Measurements from ENCODE around the gene GLRX3.
A peak's percentile ranks its signal among the peaks of the same experiment; 100 is the strongest.

GLRX3 gene

DNA sequence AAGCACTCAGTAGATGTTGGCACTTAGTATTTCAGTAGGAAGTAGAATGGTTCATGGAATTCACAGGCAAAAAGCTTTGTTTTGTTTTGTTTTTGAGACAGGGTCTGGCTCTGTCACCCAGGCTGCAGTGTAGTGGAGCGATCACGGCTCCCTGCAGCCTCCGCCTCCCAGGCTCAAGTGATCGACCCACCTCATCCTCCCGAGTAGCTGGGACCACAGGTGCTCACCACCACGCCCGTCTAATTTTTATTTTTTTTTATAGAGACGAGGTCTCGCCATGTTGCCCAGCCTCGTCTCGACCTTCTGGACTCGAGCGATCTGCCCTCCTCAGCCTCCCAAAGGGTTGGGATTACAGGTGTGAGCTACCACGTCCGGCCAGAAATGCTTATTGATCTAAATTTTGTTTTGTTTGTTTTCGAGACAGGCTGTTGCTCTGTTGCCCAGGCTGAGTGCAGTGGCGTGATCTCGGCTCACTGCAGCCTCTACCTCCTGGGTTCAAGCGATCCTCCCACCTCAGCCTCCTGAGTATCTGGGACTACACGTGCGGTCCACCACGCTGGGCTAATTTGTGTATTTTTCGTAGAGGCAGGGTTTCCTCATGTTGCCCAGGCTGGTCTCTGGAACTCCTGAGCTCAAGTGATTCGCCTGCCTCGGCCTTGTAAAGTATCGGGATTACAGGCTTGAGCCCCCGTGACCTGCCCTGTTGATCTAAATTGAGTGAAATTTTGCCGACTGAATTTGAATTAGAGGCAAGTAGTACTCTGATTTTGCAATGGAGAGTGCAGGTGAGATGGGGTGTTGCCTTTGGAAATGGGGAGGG lies 1.7 kb downstream of the GLRX3 start:
- no peak for DNase-seq

DNA sequence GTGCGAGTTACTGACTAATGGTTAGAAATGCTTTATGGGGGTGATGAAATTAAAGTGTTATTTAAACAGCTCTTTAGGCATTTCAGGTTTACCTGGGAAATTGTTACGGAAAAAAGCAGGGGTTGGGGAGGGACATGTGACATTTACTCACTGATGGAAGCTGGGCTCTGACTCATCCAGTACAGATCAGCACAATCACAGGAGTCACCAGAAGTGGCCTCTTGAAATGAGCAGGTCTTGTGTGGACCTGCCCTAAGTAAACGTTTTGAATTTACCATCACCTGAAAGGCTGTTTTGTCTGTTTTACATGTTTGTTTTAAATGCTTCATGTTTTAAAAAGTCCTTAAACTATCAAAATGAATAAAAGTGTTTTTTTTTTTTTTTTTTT lies 2.3 kb downstream of the GLRX3 start:
- DNase-seq = peak in 1 of 2 experiments; percentile 19

DNA sequence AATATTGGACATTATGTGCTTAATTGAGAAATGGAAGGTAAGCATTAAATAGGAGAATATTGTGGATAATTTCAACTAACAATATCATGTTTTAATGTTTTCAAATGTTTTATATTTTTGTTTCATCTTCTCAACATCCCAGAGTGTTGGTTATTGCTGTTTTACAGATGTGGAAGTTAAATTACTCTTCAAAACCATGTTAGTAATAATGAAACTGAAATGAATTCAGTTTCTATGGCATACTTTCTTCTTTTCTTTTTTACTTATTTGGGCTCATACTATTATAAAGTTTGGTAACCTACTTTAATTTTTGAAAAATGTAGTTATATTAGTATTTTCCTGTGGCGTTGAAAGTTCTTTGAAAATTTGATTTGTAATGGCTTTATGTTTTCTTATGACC lies 4.2 kb downstream of the GLRX3 start:
- no peak for DNase-seq

DNA sequence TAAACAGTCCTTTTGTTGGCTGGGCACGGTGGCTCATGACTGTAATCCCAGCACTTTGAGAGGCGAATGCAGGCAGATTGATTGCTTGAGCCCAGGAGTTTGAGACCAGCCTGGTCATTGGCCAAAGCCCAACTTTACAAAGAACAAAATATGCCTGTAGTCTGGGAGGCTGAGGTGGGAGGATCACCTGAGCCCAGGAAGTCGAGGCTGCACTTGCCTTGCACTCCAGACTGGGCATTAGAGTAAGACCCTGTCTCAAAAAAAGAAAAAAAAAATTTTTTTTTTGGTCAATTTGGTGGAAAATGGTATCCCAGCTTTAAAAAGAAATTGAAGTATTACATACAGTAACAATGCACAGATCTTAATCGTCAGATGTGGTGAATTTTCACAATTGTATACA lies 4.8 kb downstream of the GLRX3 start:
- no peak for DNase-seq

DNA sequence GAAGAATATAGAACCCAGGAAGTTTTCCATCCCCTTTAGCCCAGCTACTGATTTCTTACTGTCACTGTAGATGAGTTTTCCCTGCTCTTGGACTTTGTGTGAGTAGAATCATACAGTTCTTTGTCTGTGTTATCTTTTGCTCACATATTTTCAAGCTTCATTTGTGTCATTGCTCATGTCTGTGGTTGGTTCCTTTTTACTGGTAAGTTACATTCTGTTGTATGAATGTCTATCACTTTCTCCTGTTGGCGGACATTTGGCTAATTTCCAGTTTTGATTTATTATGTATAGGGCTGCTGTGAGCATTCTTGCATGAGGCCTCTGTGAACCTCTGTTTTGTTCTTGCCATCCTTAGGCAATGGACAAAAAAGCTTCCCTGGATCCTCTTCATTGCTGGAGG lies 5.3 kb downstream of the GLRX3 start:
- no peak for DNase-seq

DNA sequence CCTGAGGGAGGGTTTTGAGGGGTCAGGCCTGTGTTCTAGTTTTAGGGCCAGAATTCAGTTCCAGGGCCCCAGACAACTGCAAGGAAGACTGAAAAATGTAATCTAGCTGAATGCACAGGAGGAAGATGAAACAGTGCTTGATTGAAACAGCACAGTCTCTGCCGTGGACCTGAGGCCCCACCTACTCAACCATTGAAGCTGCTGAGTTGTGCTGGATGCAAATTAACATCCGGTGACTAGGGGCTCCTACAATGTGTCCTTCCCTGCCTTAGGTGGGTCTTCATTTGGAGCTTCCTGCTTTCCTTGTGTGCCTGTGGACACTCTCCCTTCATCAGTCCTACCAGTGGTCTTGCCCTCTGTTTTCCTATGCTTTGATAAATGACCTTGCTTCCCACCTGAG lies 5.7 kb downstream of the GLRX3 start:
- no peak for DNase-seq

DNA sequence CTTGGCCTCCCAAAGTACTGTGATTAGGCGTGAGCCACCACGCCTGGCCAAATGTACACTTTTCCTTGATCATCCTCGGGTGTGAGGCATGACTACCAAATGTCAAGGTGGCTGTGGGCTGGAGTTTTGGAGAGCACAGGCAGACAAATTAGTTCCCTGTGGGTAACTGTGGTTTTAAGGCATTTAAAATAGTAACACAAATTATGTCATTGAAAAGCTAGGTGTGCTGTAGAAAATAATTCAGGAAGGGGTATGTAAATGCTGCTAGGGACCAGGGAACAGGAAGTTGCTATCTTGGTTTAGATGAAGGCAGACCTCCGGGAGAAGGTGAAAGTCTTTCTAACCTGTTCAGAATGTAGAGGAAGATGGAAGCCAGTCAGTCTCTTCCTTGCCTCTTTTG lies 9.9 kb downstream of the GLRX3 start:
- no peak for DNase-seq

DNA sequence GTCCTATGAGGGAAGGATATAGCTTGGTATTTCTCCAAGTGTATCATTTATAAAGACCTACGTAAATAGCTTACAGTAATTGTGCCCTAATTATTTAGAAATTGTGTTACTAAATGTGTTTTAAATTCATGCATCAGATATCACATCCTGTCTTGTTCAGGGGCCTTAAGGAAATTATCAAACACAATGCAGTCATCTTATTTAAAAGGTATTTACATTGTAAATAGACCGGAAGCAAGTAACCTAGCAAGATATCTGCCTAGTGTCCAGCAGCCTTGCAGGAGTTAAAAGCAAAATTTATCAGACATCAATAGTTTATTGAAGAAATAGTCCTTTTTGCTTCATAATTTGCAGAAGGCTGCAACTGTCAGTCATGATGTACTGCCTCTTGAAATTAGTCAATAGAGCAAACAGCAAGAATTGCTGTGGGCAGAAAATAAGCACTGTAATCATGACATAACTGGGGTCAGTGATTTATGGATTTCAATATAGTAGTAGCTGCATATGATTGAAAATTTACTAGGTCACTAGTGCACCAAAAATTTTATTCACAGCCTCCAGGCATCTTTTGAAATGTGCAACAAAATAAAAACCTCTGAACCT lies 23.1 kb downstream of the GLRX3 start:
- no peak for DNase-seq

DNA sequence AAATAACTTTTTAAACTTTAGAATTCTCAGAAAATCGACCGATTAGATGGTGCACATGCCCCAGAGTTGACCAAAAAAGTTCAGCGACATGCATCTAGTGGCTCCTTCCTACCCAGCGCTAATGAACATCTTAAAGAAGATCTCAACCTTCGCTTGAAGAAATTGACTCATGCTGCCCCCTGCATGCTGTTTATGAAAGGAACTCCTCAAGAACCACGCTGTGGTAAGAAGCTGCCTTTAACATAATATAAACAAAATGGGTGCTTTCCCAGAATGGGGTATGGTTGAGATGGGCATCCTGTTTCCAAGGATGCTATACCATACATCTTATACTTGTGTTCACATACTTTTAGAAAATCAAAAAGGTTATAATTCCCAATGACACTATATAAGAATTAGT lies 24.6 kb downstream of the GLRX3 start:
- no peak for DNase-seq

DNA sequence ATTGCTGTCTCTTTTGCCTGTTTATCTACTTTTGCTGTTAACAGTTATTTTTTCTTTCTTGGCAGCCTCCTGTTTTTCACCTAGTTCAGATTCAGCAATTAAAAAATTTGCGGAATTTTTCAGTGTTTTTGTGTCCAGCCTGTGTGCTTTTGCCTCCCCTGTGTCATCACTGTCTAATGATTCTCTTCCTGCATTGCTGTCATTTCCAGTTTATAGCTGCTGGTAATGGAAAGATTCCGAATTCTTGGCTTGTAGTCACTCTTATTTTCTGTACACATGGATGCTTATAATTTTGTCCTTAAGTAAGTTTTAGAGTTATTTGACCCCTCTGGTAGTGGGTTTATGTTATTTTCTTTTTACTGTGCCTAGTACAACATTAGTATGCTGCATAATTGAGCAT lies 25.1 kb downstream of the GLRX3 start:
- DNase-seq = no peak

DNA sequence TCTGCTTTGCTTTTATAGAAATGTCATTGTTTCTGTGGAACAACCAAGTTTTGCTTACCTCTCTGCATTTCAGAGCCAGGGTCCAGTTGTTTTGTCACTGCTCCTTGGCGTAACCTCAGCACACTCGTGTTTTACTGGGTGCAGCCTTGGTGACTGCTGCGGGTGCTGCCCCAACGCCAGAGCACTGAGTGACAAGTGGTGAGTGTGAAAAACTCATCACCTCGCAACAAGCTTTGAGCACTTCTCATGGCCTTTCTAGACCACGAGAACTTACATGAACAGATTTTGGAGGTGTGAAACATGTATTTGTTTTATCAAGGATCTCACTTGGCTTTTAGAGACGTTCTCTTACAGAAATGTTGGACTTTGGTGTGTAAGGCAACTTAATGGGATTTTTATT lies 31.0 kb downstream of the GLRX3 start:
- no peak for DNase-seq

DNA sequence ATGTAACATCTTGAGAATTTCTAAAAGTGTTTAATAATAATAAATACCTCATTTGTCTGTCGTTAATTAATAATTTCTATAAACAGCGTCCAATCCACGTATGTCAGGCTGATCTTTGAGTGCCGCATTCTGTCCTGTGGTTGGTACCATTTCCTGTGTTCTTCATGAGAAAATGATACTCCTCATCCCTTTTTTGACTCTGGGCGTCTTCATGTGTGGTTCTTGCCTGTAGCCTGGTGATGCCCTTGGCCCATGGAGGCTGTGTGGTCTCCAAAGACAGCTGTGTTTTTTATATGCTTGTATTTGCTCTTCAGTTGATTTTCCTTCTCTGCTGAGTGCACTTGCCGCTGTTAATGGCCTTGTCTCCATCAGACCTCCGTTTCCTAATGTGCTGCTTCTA lies 31.5 kb downstream of the GLRX3 start:
- no peak for DNase-seq

DNA sequence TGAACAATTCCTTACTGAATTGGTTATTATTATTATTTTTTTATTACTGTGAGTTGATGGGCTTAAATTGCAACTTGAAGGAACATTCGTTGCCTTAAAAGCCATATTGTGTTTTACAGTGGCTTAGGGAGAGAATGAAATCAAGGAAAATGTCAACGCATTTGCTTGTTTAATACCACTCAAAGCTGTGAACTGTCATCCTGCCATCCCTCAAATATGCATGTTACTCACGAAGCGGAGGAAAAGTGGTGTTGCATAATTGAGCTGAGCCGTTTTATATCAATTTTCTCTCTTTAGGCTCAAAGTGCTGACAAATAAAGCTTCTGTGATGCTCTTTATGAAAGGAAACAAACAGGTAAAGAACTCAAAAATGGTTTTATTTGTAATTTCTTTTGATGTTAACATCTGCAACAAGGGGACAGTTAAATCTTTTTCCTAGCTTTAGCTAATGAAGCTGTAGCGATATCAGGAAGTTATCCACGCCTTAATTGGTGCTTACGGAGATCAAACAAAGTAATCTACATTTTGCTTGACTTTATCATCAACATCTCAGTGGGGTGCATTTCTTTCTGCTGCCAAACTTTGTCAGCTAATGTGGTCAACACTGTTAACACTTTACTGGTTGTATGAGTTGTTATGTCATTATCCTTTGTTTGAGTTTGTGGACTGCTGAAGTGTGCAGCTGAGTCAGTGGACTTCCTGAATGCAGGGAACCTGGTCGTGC lies 33.1 kb downstream of the GLRX3 start:
- DNase-seq = no peak

DNA sequence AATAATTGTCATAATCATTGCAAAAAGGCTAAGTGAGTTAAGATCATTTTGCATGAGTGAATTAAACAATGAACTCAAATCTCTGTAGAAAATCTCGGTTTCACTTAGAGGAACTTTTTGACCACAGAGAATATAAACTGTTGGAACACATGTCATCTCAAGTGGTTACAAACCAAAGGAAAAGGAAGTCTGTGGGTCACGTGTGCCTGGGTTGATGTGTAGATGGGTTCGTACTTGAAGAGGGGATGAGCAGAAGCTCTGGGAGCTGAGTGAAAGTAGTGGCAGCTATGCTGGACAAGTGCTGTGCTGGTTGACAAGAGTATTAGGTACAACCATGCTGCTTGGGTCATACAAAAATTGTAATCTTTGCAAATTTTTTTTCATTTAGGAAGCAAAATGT lies 35.0 kb downstream of the GLRX3 start:
- DNase-seq = no peak

DNA sequence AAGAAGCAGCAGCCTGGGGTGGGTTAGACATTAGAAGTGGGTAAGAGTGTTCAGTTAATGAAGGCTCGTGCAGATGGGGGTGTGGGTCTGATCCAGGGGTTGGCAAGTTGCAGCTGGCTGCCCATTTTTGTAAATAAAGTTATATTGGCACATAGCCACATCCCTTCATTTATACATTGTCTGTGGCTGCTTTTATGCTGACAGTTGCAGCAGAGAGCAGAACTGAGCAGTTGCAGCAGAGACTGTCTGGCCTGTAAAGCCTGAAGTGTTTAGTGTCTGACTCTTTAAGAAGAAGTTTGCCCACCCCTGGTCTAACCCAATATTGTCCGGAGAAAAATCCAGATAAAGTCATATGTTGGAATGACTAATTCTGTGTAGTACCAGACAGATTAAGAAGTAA lies 38.1 kb downstream of the GLRX3 start:
- no peak for DNase-seq

DNA sequence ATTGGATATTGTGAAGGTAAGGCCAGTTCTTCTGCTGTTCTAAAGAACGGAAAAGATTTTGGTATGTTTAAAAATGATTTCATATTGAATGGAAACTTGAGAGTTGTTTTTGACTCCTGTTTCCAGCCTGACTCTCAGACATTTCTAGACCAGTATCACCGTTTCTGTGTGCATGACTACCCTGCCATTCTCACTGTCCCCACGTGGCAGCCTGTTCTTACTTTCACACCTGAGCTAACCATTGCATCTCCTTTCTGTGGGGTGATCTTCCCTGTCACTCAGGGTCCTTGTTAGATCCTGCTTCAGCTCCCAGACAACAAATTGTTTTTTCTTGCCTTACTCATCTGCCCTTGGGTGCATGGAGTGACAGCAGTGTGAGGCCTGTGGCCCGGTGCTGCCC lies 38.9 kb downstream of the GLRX3 start:
- no peak for DNase-seq

DNA sequence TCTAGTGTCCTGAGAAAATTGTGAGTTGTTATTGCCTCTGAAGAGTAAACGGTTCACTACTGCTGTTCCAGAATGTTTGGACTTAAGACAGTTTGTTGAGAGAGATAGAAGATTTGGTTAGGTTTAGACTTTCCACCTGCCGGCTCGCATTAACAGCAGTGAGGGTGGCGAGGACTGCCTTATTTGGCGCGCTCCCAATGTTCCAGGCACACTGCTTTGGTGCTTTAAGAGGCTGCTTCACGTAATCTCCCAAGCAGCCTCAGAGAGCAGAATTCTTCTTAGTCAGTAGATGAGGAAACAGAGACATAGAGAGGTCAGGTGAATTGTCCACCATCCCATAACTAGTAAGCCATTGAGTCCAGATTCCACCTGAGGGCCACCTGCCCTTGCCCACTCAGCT lies 41.1 kb downstream of the GLRX3 start:
- DNase-seq = no peak

DNA sequence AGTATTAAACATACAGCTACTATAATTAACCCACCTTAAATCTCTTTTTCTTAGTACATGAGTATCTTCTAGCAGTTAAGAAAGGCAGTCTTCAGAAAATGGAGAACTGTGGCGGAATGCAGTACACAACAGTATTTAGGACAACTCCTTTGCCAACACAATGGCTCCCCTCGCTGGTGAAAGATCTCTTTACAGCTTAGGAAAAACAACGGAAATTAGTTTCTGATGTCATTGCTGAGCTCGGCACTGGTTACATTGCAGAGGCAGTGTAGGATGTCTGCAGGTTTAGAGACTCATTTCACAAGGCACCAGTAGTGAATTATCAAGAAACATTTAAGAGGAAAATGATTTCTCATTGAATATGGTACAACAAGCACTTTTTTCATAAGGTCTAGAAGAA lies 43.4 kb downstream of the GLRX3 start:
- peak in 1 of 2 experiments; percentile 19 for DNase-seq

DNA sequence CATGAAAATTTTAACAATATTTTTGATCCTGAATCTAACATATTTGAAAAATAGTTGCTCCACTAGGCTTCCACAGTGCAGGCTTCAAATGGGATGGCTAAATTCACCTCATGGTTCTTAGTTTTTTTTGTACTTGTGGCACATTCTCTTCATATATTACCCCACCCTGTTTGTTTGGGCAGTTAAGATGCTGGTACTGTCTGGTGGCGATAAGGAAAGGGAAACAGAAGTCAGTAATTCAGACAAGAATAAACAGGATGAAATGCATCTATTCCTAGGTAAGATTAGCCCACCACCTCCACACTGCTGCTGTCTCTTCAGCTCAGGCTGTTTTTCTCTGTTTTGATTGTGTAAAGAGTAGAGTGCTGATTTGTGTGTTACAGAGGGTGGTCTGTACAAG lies 44.2 kb downstream of the GLRX3 start:
- no peak for DNase-seq

DNA sequence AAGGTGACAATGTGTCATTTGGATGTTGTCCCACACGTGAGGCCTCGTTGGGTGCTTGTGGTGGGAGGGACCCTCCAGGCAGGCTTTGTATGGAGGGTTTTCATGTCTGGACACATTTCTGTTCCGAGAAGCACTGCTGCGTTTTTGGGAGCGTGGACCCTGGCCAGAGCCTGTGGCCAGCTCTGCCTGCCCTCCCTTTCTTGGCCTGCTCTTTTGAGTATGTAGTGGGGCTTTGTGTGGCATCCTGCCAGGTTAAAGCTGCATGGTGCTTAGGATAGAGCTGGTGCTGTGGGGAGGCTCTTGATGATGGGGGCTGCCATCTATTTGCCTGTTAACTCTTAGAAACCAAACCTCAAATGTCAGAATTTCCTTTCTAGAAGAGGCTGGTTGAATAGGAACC lies 45.7 kb downstream of the GLRX3 start:
- DNase-seq = no peak

DNA sequence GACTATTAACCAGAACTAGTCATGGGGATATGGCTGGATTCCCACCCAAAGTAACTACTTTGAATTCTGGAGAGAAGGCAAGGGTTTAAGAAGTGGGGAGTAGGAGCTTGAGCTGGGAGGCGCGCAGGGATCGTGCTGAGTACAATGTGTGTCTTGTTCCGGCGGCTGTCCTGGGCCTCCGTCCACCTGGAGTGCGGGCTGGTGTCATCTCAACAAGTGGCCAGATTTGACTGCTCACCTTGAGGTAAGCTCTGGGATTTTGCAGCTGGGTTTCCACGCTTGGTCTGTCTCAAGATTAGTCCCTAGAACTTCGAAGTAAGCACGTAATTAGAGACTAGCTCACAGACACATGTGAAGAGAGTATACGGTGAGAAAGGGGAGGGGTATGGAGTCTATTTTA lies 49.4 kb downstream of the GLRX3 start:
- DNase-seq = no peak

DNA sequence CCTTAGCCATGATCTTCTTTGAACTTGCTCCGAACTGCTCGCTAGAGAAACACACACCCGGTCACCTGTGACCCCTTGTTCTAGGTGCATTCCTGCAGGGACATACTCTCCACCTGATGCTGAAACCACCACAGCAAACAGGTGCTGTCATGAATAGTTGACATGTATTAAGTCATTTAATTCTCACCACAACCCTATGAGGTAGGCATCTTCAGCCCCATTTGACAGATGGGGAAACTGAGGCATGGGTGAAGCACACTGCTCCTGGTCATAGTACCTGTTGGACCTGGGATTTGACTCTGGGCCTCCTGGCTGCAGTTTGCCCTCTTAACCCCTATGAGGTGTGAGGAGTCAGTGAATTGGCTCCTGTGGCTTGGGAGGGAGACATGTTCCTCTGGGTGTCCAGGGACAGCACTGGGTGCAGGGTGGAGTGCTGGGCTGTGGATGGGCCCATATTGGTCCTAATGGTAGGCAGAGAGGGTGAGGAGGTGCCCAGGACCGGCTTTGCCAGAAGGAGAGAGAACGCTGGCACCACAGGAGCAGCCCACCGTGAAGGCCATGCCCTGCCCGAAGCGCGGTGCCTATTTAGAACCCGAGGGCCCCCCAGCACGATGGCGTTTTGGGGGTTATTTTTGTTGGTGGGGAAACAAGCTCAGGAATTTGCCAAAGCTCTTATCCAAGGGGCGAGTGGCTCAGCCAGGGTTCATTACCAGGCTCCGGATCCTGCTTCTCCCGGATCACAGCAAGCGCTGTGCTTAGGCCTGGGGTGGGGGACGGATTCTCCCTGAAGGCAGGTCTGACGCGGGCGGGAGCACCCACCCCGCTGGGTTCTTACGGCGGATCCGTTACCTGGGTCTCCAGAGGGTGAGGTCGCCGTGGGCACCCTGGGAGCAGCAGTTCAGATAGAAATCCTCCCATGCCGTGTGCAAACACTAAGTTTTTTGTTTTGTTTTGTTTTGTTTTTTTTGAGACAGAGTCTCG lies 52.3 kb downstream of the GLRX3 start:
- no peak for DNase-seq

DNA sequence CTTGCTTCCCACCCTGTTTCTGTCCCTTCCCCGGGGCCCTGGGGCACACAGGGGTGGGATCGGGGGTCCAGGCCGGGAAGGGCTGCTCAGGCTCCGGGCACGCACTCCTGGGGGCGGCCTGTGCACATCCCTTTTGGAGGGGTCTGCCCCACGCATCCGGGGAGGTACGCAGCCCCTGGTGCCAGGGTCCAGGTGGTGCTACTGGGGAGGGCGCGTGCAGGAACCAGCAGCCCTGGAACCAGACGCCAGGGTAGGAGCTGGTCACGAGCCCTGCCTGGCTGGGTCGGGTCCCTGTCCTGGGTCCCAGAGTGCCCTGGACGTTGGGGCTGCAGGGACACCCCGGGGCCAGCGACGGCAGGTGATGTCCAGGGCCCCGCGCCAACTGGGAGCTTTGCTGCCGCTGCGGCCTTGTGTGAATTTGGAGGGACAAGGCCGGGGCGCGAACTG lies 53.4 kb downstream of the GLRX3 start:
- no peak for DNase-seq
